ENCODE results near the gene ARFGEF2. TPM values are rescaled to one million over a fixed set of nuclear protein-coding genes. Genes with fewer than 3 reads are reported as not detected.

ARFGEF2 gene
- total RNA-seq, 2 experiments from 2014 or later = 19.8 to 20.6 TPM

DNA sequence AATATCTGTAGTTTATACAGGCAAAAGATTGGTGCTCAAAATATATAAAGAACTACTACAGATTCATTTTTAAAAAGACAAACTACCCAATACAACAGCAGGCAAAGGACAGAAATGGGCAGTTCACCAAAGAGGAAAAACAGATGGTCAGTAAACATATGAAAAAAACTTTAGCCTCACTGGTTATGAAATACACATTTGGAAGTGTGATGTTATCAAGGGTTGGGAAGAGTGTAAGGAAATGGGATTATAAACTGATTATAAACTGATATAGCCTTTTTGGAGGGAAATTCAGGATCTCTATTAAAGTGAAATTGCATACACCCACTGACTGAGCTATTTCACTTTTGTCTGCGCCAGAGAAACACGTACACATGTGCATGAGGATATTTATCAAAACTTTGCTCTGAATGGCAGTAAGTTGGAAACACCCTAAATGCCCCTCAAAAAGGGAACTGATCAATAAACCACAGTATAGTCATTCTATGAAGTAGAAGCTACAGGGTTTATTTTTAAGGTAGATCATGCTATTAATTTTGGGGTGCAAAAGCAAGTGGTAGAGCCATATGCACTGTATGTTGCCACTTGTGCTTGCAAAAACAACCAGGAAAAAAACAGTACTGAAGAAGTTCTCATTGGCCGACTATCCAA is 32.2 kb upstream of the ARFGEF2 start:
- Mint-ChIP-seq H3K4me1 (no peaks in the 10 kb centered on the region), H3K9me3 (no peaks in the 10 kb centered on the region), H3K4me3 (no peak overlapping the region), H3K27ac (no peak overlapping the region), H3K27me3 (peaks cover 26% of the 10 kb centered on the region), H3K36me3 (no peaks in the 10 kb centered on the region)
- POLR2A ChIA-PET = no interaction called here
- ATAC-seq (ENCODE audit: low read depth) = no peak
- no peak for DNase-seq

GRCh38 chr20:48891235-48892048 is 30.1 kb upstream of the ARFGEF2 start:
- Mint-ChIP-seq H3K4me3 (no peak overlapping the region), H3K27ac (no peak overlapping the region), H3K27me3 (peaks cover 26% of the 10 kb centered on the region), H3K9me3 (no peaks in the 10 kb centered on the region), H3K36me3 (no peaks in the 10 kb centered on the region), H3K4me1 (no peaks in the 10 kb centered on the region)
- ATAC-seq (ENCODE audit: low read depth) (no peak), DNase-seq (no peak)
- POLR2A ChIA-PET = no interaction called here

DNA sequence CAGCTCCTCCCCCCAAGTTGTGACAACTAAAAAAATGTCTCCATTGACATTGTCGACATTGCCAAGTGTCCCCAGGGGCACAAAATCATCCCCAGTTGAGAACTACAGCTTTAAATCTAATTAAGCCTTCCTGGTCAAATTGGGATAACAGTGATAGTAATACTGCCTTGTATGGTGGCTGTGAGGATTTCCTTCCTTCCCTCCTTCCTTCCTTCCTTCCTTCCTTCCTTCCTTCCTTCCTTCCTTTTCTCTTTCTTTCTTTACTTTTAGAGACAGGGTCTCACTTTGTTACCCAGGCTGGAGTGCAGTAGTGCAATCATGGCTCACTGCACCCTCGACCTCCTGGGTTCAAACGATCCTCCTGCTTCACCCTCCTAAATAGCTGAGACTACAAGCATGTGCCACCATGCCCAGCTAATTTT is 29.5 kb upstream of the ARFGEF2 start:
- no peak for DNase-seq
- ATAC-seq (ENCODE audit: low read depth) = no peak
- Mint-ChIP-seq H3K4me1 (no peaks in the 10 kb centered on the region), H3K27me3 (peaks cover 26% of the 10 kb centered on the region), H3K9me3 (no peaks in the 10 kb centered on the region), H3K36me3 (no peaks in the 10 kb centered on the region), H3K4me3 (no peak overlapping the region), H3K27ac (no peak overlapping the region)
- POLR2A ChIA-PET = no interaction called here

DNA sequence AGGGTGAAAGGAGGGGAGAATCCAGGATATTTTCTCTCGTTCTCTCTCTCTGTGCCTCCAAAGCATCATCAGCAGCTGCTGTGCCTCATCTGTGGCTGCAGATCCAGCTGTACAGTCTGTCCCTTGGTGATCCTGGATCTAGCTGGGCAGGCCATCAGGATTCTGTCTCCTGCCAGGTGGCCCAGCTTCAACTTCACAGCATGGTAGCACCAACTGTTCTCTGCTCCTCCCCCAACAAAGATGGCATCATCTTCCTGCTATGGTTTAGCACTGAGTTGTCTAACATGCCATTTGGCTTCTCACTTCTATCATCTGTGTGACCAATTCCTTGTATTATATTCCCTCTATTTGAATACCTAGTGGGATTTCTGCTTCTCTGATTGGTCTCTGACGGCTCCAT is 28.6 kb upstream of the ARFGEF2 start:
- H3K27me3 Mint-ChIP-seq = peaks cover 26% of the 10 kb centered on the region
- DNase-seq (no peak), ATAC-seq (ENCODE audit: low read depth) (no peak)
- H3K36me3 Mint-ChIP-seq = no peaks in the 10 kb centered on the region
- POLR2A ChIA-PET = no interaction called here
- no peaks in the 10 kb centered on the region for H3K9me3 Mint-ChIP-seq
- no peak overlapping the region for H3K27ac Mint-ChIP-seq
- H3K4me1 Mint-ChIP-seq = no peaks in the 10 kb centered on the region
- no peak overlapping the region for H3K4me3 Mint-ChIP-seq

GRCh38 chr20:48893374-48893773 is 28.1 kb upstream of the ARFGEF2 start:
- DNase-seq (no peak), ATAC-seq (ENCODE audit: low read depth) (no peak)
- Mint-ChIP-seq H3K4me1 (no peaks in the 10 kb centered on the region), H3K4me3 (no peak overlapping the region), H3K27ac (no peak overlapping the region), H3K9me3 (no peaks in the 10 kb centered on the region), H3K27me3 (peaks cover 26% of the 10 kb centered on the region), H3K36me3 (no peaks in the 10 kb centered on the region)
- POLR2A ChIA-PET = no interaction called here

GRCh38 chr20:48897305-48898010 is 24.1 kb upstream of the ARFGEF2 start:
- H3K27me3 Mint-ChIP-seq = peaks cover 9% of the 10 kb centered on the region
- POLR2A ChIA-PET = no interaction called here
- ATAC-seq (ENCODE audit: low read depth) (no peak), DNase-seq (no peak)
- H3K4me3 Mint-ChIP-seq = no peak overlapping the region
- H3K36me3 Mint-ChIP-seq = no peaks in the 10 kb centered on the region
- H3K4me1 Mint-ChIP-seq = no peaks in the 10 kb centered on the region
- H3K9me3 Mint-ChIP-seq = no peaks in the 10 kb centered on the region
- H3K27ac Mint-ChIP-seq = no peak overlapping the region

DNA sequence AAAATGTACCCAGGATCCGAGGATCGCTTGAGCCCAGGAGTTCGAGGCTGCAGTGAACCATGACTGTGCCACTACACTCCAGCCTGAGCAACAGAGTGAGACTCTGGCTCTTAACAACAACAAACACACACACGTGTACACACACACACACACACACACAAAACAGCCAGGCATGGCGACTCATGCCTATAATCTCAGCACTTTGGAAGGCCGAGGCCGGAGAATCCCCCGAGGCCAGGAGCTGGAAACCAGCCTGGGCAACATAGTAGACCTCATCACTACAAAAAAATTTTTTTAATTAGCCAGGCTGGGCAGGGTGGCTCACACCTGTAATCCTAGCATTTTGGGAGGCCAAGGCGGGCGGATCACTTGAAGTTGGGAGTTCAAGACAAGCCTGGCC is 23.3 kb upstream of the ARFGEF2 start:
- POLR2A ChIA-PET = no interaction called here
- H3K9me3 Mint-ChIP-seq = no peaks in the 10 kb centered on the region

DNA sequence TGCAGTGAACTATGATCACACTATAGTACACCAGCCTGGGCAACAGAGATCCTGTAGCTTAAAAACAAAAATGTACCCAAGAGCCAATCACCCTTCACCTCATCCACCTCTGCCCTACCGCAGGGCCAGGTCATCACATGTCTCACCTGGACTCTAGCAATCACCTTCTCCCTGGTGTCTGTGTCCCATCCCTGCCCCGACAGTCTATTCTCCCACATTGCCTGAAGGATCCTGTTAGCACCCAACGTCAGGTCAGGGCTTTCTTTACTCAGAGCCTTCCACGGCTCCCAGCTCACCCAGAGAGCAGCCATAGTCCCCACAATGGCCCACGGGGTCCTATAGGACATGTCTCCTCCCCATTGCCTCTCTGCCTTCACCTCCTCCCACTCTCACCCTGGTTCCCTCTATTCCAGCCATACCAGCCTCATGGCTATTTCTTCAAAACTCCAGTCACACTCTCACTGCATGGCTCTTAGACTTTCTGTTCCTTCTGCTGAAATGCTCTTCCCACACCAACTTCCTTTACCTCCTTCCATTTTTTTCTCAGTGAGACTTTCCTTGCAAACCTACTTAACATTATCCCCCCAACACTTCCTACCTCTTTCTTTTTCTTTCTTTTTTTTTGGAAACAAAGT is 22.5 kb upstream of the ARFGEF2 start:
- POLR2A ChIA-PET = no interaction called here
- no peak for DNase-seq
- H3K4me3 Mint-ChIP-seq = no peak overlapping the region
- no peaks in the 10 kb centered on the region for H3K36me3 Mint-ChIP-seq
- no peak for ATAC-seq (ENCODE audit: low read depth)
- H3K4me1 Mint-ChIP-seq = no peaks in the 10 kb centered on the region
- peaks cover 4% of the 10 kb centered on the region for H3K27me3 Mint-ChIP-seq
- H3K27ac Mint-ChIP-seq = no peak overlapping the region
- no peaks in the 10 kb centered on the region for H3K9me3 Mint-ChIP-seq

More for the DNA sequence above, 23.3 kb upstream of the ARFGEF2 start:
- no peaks in the 10 kb centered on the region for H3K4me1 Mint-ChIP-seq
- no peak for ATAC-seq (ENCODE audit: low read depth)
- no peaks in the 10 kb centered on the region for H3K36me3 Mint-ChIP-seq
- no peak overlapping the region for H3K27ac Mint-ChIP-seq
- H3K4me3 Mint-ChIP-seq = no peak overlapping the region
- no peak for DNase-seq
- peaks cover 4% of the 10 kb centered on the region for H3K27me3 Mint-ChIP-seq

DNA sequence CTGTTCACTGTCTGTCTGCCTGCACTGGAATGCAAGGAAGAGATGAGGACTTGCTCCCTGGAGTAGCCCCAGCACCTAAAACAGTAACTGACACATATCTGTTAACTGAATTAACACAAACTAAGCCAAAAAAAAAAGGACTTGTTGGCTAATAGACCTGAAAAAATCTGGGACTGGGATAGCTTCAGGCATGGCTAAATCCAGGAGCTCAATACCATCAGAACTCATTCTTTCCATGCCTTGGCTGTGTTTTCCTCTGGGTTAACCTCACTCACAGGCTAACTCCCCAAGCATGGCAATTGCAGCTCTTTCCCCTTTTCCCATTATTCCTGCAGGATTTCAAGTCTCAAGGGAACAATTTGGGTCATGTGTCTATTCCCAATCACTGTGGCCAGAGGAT is 21.6 kb upstream of the ARFGEF2 start:
- POLR2A ChIA-PET = no interaction called here
- DNase-seq (no peak), ATAC-seq (ENCODE audit: low read depth) (no peak)
- Mint-ChIP-seq H3K9me3 (no peaks in the 10 kb centered on the region), H3K27me3 (peaks cover 4% of the 10 kb centered on the region), H3K4me3 (no peak overlapping the region), H3K36me3 (no peaks in the 10 kb centered on the region), H3K4me1 (peaks cover 4% of the 10 kb centered on the region), H3K27ac (no peak overlapping the region)

DNA sequence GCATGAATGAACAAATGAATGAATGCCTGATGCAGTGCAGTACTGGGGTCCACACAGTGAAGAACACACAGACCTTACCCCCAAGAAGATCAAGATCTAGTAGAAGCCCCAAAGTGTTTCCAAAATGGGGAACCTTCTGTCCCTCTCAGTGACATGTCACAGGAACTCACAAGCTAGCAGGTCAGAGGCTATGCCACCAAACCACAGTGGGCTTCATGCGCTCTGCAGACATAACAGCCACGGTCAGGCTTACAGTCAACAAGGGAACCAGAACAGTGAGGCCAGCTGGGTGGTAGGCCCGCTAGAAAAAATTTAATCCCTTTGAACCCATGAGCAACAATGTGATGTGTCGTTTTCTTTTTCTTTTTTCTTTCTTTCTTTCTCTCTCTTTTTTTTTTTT is 20.2 kb upstream of the ARFGEF2 start:
- no peak for DNase-seq
- Mint-ChIP-seq H3K4me3 (no peak overlapping the region), H3K36me3 (no peaks in the 10 kb centered on the region), H3K9me3 (no peaks in the 10 kb centered on the region), H3K4me1 (peaks cover 7% of the 10 kb centered on the region), H3K27me3 (peaks cover 4% of the 10 kb centered on the region), H3K27ac (no peak overlapping the region)
- ATAC-seq (ENCODE audit: low read depth) = no peak
- POLR2A ChIA-PET = interaction anchor here (0.7 kb wide), 1 partner anchor 1979 kb away, joined by 3 read pairs; no protein-coding TSS in a partner anchor

DNA sequence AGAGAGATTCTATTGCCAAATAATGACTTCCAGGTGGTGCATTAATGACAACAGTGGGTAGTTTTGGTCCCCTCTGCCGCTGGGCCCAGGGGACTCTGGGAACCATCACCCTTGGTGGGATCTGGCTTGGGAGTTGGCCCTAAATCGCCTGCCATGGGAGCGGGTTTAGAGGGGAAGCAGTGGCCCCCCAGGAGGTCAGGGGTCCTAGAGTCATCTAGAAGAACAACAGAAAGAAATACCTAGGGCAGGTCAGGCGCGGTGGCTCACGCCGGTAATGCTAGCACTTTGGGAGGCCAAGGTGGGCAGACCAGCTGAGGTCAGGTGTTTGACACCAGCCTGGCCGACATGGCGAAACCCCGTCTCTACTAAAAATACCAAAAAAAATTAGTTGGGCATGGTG is 17.8 kb upstream of the ARFGEF2 start:
- Mint-ChIP-seq H3K9me3 (no peaks in the 10 kb centered on the region), H3K27ac (no peak overlapping the region), H3K36me3 (no peaks in the 10 kb centered on the region), H3K27me3 (peaks cover 4% of the 10 kb centered on the region), H3K4me3 (no peak overlapping the region), H3K4me1 (peaks cover 9% of the 10 kb centered on the region)
- DNase-seq (no peak), ATAC-seq (ENCODE audit: low read depth) (no peak)
- POLR2A ChIA-PET = interaction anchor here (0.7 kb wide), 1 partner anchor 8 kb away, joined by 4 read pairs; no protein-coding TSS in a partner anchor

- POLR2A ChIA-PET = interaction anchor here (0.5 to 1.0 kb wide), 7 partner anchors 11 to 284 kb away, joined by 3 to 5 read pairs (median 4); no protein-coding TSS in a partner anchor
- Mint-ChIP-seq H3K4me1 (peaks cover 12% of the 10 kb centered on the region), H3K27ac (no peak overlapping the region), H3K36me3 (no peaks in the 10 kb centered on the region), H3K4me3 (no peak overlapping the region), H3K27me3 (no peaks in the 10 kb centered on the region), H3K9me3 (peaks cover 2% of the 10 kb centered on the region)
- ATAC-seq (ENCODE audit: low read depth) (peak; percentile 61), DNase-seq (peak; percentile 61)
Observed at GRCh38 chr20:48904566-48905296, 16.8 kb upstream of the ARFGEF2 start.

DNA sequence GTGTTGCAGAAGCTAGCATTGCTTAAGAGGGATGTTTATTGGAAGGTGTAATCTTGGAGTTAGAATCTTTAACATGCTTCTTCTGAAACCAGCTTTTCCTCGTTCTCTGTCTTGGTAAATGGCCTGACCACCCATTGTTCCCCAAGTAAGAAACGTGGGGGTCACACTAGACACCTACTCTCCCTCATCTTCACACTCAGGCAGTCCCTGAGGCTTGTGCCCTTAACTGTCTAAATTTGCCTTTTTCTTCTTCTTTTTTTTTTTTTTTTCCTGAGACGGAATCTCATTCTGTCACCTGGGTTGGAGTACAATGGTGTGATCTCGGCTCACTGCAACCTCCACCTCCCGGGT is 16.2 kb upstream of the ARFGEF2 start:
- Mint-ChIP-seq H3K9me3 (peaks cover 2% of the 10 kb centered on the region), H3K36me3 (no peaks in the 10 kb centered on the region), H3K27ac (no peak overlapping the region), H3K27me3 (peaks cover 3% of the 10 kb centered on the region), H3K4me1 (peaks cover 12% of the 10 kb centered on the region), H3K4me3 (no peak overlapping the region)
- DNase-seq = no peak
- ATAC-seq (ENCODE audit: low read depth) = no peak
- POLR2A ChIA-PET = interaction anchor here (0.5 to 1.0 kb wide), 7 partner anchors 10 to 284 kb away, joined by 3 to 5 read pairs (median 3); no protein-coding TSS in a partner anchor
